ENCODE measurements around the gene MMS19.

The MMS19 gene

DNA sequence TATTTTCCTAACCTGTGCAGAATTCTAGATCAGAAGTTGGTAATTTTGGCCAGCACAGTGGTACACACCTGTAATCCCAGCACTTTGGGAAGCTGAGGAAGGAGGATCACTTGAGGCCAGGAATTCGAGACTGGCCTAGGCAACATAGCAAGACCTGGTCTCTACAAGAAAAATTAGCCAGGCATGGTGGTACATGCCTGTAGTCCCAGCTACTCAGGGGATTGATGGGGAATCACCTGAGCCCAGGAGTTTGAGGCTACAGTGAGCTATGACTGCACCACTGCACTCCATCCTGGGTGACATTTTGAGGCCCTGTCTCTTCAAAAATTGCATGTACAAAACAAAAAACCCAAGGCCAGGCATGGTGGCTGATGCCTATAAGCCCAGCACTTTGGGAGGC lies 63.7 kb downstream of the MMS19 start:
- Histone ChIP-seq H3K4me1 (ENCODE audit: control insufficient read depth, low read depth, low read length) (no peaks in the 10 kb centered on the region), H2BK15ac (replicated peaks; ENCODE audit: low read depth) (no peak overlapping the region), H4K8ac (ENCODE audit: low read depth, low read length) (no peak overlapping the region), H3K79me1 (ENCODE audit: low read length) (peaks cover 2% of the 10 kb centered on the region), H3K4me2 (ENCODE audit: low read length) (no peak overlapping the region), H3K27me3 (ENCODE audit: insufficient read depth, low read length, poor library complexity) (no peaks in the 10 kb centered on the region), H3K9ac (ENCODE audit: low read length) (no peak overlapping the region), H3K4ac (ENCODE audit: low read depth, low read length) (no peak overlapping the region), H3K36me3 (ENCODE audit: control insufficient read depth, insufficient read depth, low read length) (peaks cover 10% of the 10 kb centered on the region), H2AK5ac (ENCODE audit: low read length) (no peak overlapping the region), H4K5ac (ENCODE audit: low read length) (no peak overlapping the region), H3K18ac (ENCODE audit: low read length) (no peak overlapping the region), H3K56ac (ENCODE audit: low read length) (no peak overlapping the region), H2BK5ac (ENCODE audit: low read length) (no peak overlapping the region), H2BK120ac (ENCODE audit: low read depth, low read length) (no peak overlapping the region), H3K4me3 (ENCODE audit: low read length) (no peak overlapping the region), H3K23ac (ENCODE audit: low read length) (no peak overlapping the region), H3K79me2 (ENCODE audit: control insufficient read depth, insufficient read depth, low read length) (peaks cover 4% of the 10 kb centered on the region), H3K27ac (ENCODE audit: low read depth, low read length) (no peak overlapping the region)
- no CpG with 5 or more reads among the region's 1 CpG for WGBS (ENCODE audit: extremely low coverage, insufficient coverage, low lambda C conversion rate)
- DNase-seq: no peak

DNA sequence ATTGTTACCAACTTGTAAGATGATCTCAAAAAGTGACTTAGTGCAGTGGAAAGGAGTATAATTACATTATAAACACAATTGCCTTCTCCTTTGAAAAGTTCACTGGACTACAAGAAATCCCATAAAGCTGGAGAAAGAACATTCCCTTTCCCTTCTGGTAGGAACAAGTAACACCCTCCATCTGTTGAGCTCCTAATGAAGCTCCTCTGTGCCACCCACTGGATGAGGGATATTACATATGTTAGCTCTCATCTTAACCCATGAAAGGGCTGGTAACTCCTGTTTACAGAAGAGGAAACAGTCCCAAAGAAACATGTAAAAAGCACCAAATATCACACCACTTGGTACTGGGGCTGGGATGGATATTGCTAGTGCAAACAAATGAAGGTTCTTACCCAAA lies 64.2 kb downstream of the MMS19 start:
- peaks cover 7% of the 10 kb centered on the region for H3K79me2 ChIP-seq (ENCODE audit: control insufficient read depth, insufficient read depth, low read length)
- H3K36me3 ChIP-seq (ENCODE audit: control insufficient read depth, insufficient read depth, low read length): peaks cover 10% of the 10 kb centered on the region
- H4K5ac ChIP-seq (ENCODE audit: low read length): no peak overlapping the region
- H2AK5ac ChIP-seq (ENCODE audit: low read length): no peak overlapping the region
- no peak for DNase-seq
- no peaks in the 10 kb centered on the region for H3K27me3 ChIP-seq (ENCODE audit: insufficient read depth, low read length, poor library complexity)
- no peak overlapping the region for H3K4me2 ChIP-seq (ENCODE audit: low read length)
- H2BK120ac ChIP-seq (ENCODE audit: low read depth, low read length): no peak overlapping the region
- no peak overlapping the region for H3K4me3 ChIP-seq (ENCODE audit: low read length)
- no peak overlapping the region for H3K18ac ChIP-seq (ENCODE audit: low read length)
- H4K8ac ChIP-seq (ENCODE audit: low read depth, low read length): no peak overlapping the region
- H3K79me1 ChIP-seq (ENCODE audit: low read length): peaks cover 2% of the 10 kb centered on the region
- H3K9ac ChIP-seq (ENCODE audit: low read length): no peak overlapping the region
- no peak overlapping the region for H3K56ac ChIP-seq (ENCODE audit: low read length)
- H3K4me1 ChIP-seq (ENCODE audit: control insufficient read depth, low read depth, low read length): no peaks in the 10 kb centered on the region
- no peak overlapping the region for H2BK15ac ChIP-seq (replicated peaks; ENCODE audit: low read depth)
- no peak overlapping the region for H3K27ac ChIP-seq (ENCODE audit: low read depth, low read length)
- no peak overlapping the region for H3K23ac ChIP-seq (ENCODE audit: low read length)
- H3K4ac ChIP-seq (ENCODE audit: low read depth, low read length): no peak overlapping the region
- no peak overlapping the region for H2BK5ac ChIP-seq (ENCODE audit: low read length)

DNA sequence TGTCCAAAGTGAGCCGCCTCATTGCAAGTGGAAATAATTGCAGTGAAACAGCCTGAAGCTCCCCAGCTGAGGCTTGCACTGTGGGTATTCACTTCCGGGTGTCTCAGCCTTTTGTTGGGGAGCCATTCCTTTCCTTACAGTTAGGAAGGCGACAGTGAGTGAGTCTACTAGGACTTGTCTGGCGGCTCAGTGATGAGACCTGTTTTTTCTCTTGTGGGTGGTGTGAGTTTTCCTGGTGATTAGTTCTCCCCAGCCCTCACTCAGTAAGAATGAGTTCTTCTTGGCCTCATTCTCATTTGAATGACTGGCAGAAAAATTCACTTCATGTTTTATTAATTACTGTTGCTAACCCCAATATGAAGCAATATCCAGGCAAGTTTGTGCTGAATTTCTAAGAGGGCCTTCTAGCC lies 69.6 kb downstream of the MMS19 start:
- Histone ChIP-seq H3K79me2 (ENCODE audit: control insufficient read depth, insufficient read depth, low read length) (peaks cover 34% of the 10 kb centered on the region), H3K36me3 (ENCODE audit: control insufficient read depth, insufficient read depth, low read length) (peaks cover 16% of the 10 kb centered on the region), H3K79me1 (ENCODE audit: low read length) (peaks cover 2% of the 10 kb centered on the region), H3K56ac (ENCODE audit: low read length) (peak overlapping the region; percentile 90), H4K5ac (ENCODE audit: low read length) (peak overlapping the region; percentile 39), H2BK5ac (ENCODE audit: low read length) (no peak overlapping the region), H2BK120ac (ENCODE audit: low read depth, low read length) (no peak overlapping the region), H2BK15ac (replicated peaks; ENCODE audit: low read depth) (no peak overlapping the region), H3K9ac (ENCODE audit: low read length) (peak overlapping the region; percentile 96), H3K23ac (ENCODE audit: low read length) (no peak overlapping the region), H4K8ac (ENCODE audit: low read depth, low read length) (no peak overlapping the region), H3K27ac (ENCODE audit: low read depth, low read length) (peak overlapping the region; percentile 23), H3K27me3 (ENCODE audit: insufficient read depth, low read length, poor library complexity) (no peaks in the 10 kb centered on the region), H3K4me3 (ENCODE audit: low read length) (peak overlapping the region; percentile 60), H3K4me1 (ENCODE audit: control insufficient read depth, low read depth, low read length) (peaks cover 5% of the 10 kb centered on the region), H3K4ac (ENCODE audit: low read depth, low read length) (peak overlapping the region; percentile 90), H2AK5ac (ENCODE audit: low read length) (peak overlapping the region; percentile 82), H3K4me2 (ENCODE audit: low read length) (peak overlapping the region; percentile 99), H3K18ac (ENCODE audit: low read length) (peak overlapping the region; percentile 8)
- no peak for DNase-seq
- no CpG with 5 or more reads among the region's 4 CpGs for WGBS (ENCODE audit: extremely low coverage, insufficient coverage, low lambda C conversion rate)

DNA sequence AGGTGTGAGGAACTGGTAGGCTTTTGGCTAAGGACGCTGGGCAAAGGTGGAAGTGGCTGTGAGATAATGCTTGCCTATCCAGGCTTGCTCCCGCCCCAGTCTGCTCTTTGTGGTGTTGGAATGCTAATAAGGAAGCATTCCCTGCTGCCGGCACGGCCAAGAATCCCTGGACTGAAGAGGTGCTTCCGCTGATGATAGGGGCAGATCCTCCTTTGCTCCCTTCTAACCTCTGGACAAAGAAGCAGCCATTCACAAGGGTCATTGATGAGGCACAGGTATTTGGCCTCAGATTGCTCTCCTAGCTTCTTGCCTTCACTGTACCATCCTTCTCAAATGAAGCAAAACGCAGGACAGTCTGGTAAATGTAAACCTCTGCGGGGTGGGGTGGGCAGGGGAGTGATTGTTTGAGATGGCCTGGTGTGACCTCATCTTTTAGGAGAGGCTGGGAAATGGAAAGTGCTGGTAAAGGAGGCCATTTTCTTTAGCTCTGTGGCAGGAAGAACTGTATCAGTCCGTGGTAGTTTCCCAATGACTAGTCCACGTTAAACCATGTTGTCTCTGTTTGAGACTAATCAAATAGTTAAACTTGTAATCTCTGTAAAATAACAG lies 70.5 kb downstream of the MMS19 start:
- DNase-seq: peak; percentile 97
- H3K36me3 ChIP-seq (ENCODE audit: control insufficient read depth, insufficient read depth, low read length): peaks cover 14% of the 10 kb centered on the region
- WGBS (ENCODE audit: extremely low coverage, insufficient coverage, low lambda C conversion rate): no CpG with 5 or more reads among the region's 9 CpGs

DNA sequence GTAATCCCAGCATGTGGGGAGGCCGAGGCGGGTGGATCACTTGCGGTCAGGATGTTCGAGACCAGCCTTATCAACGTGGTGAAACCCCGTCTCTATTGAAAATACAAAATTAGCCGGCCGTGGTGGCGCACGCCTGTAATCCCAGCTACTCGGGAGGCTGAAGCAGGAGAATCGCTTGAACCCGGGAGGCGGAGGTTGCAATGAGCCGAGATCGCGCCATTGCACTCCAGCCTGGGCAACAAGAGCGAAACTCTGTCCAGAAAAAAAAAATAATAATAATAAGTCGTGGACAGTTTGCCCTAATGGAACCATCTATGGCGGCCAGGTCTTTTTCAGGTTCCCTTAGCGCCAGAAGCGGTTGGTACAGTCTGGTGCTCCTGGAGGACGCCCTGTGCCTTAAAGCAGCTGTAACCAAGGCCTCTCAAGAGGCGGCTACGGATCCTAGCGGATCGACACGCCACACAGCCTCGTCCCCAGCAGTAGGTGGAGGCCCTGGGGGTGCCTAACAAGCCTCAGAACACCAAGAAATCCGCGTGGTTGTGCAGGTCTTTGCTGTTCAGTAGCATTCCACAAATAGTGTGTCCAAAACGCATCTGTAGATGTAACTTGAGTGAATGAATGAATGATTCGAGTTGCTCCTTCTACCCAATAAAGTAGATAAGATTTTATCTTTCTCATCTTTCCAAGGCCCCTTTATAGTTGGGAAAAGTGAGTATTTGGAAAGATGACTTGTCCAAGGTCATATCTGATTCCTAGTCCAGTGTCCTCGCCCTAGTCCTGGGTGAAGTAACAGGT lies 71.2 kb downstream of the MMS19 start:
- Histone ChIP-seq H3K27me3 (ENCODE audit: insufficient read depth, low read length, poor library complexity) (no peaks in the 10 kb centered on the region), H3K9ac (ENCODE audit: low read length) (peak overlapping the region; percentile 92), H3K23ac (ENCODE audit: low read length) (peak overlapping the region; percentile 98), H3K4me1 (ENCODE audit: control insufficient read depth, low read depth, low read length) (peaks cover 5% of the 10 kb centered on the region), H3K79me2 (ENCODE audit: control insufficient read depth, insufficient read depth, low read length) (peaks cover 34% of the 10 kb centered on the region), H3K18ac (ENCODE audit: low read length) (peak overlapping the region; percentile 98), H3K79me1 (ENCODE audit: low read length) (peaks cover 2% of the 10 kb centered on the region), H2BK15ac (replicated peaks; ENCODE audit: low read depth) (no peak overlapping the region), H4K8ac (ENCODE audit: low read depth, low read length) (no peak overlapping the region), H2BK5ac (ENCODE audit: low read length) (peak overlapping the region; percentile 26), H3K4me3 (ENCODE audit: low read length) (peak overlapping the region; percentile 100), H3K4ac (ENCODE audit: low read depth, low read length) (peak overlapping the region; percentile 99), H3K36me3 (ENCODE audit: control insufficient read depth, insufficient read depth, low read length) (peaks cover 13% of the 10 kb centered on the region), H2AK5ac (ENCODE audit: low read length) (no peak overlapping the region), H4K5ac (ENCODE audit: low read length) (no peak overlapping the region), H2BK120ac (ENCODE audit: low read depth, low read length) (no peak overlapping the region), H3K27ac (ENCODE audit: low read depth, low read length) (peak overlapping the region; percentile 94), H3K4me2 (ENCODE audit: low read length) (peak overlapping the region; percentile 70), H3K56ac (ENCODE audit: low read length) (peak overlapping the region; percentile 94)
- DNase-seq: peak; percentile 67
- WGBS (ENCODE audit: extremely low coverage, insufficient coverage, low lambda C conversion rate): no CpG with 5 or more reads among the region's 34 CpGs

More for the DNA sequence above, 70.5 kb downstream of the MMS19 start:
- Histone ChIP-seq H4K5ac (ENCODE audit: low read length) (no peak overlapping the region), H2BK5ac (ENCODE audit: low read length) (peak overlapping the region; percentile 14), H3K9ac (ENCODE audit: low read length) (peak overlapping the region; percentile 92), H2BK15ac (replicated peaks; ENCODE audit: low read depth) (no peak overlapping the region), H3K23ac (ENCODE audit: low read length) (no peak overlapping the region), H3K27ac (ENCODE audit: low read depth, low read length) (peak overlapping the region; percentile 31), H3K27me3 (ENCODE audit: insufficient read depth, low read length, poor library complexity) (no peaks in the 10 kb centered on the region), H2AK5ac (ENCODE audit: low read length) (peak overlapping the region; percentile 22), H4K8ac (ENCODE audit: low read depth, low read length) (no peak overlapping the region), H3K79me2 (ENCODE audit: control insufficient read depth, insufficient read depth, low read length) (peaks cover 34% of the 10 kb centered on the region), H3K18ac (ENCODE audit: low read length) (peak overlapping the region; percentile 11), H3K56ac (ENCODE audit: low read length) (peak overlapping the region; percentile 94), H3K79me1 (ENCODE audit: low read length) (peaks cover 2% of the 10 kb centered on the region), H3K4me2 (ENCODE audit: low read length) (peak overlapping the region; percentile 70), H2BK120ac (ENCODE audit: low read depth, low read length) (no peak overlapping the region), H3K4me3 (ENCODE audit: low read length) (peak overlapping the region; percentile 100), H3K4me1 (ENCODE audit: control insufficient read depth, low read depth, low read length) (peaks cover 5% of the 10 kb centered on the region), H3K4ac (ENCODE audit: low read depth, low read length) (no peak overlapping the region)
